Keratinocyte (primary cell): ENCODE results near the gene ALOX15B.
"Not testable (repeated sequence)": the region's sequence is repeated elsewhere in the genome, so short reads cannot be mapped to it uniquely, and the experiment has no call there.

Experiments used
- EZH2 ChIP-seq: IDR thresholded peaks from one replicate; pipeline ENCODE4 v1.6.1; 2012; ENCODE audit warnings: inconsistent platforms, mild to moderate bottlenecking, low read length, moderate library complexity
- TF ChIP-seq, protein P1 (sequence below), 3 experiments: IDR thresholded peaks in 1 of 3; conservative IDR thresholded peaks in 1 of 3; optimal IDR thresholded peaks in 1 of 3; 2 replicates in 2 of 3; 3 replicates in 1 of 3; pipeline versions ENCODE3 to v1.5.1; 2011; ENCODE audit warnings: low read length in 3 of 3, mild to moderate bottlenecking in 3 of 3, moderate library complexity in 2 of 3, control low read depth in 1 of 3, inconsistent platforms in 1 of 3; ENCODE audit not compliant: insufficient read depth in 2 of 3; ENCODE audit errors: extremely low read depth in 1 of 3

DNA sequence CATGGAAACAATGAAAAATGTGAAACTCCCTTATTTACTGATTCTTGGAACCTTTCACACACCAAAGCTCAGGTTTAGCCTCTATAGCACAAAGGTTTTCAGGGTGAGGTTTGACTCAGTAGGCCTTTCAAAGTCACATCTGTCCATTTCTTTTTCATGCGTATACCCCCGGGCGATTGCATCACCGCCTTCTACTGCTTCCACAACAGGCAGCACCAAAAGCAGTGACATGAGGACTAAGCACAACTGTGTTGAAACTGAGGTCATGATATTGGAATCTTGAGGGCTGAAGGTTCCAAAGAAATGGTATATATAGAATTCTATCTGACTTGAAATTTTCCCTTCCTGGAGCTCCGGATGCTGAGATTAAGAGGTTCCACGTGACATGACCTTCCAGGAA, 14.7 kb upstream of the ALOX15B start:
- TF ChIP-seq, protein P1, sequence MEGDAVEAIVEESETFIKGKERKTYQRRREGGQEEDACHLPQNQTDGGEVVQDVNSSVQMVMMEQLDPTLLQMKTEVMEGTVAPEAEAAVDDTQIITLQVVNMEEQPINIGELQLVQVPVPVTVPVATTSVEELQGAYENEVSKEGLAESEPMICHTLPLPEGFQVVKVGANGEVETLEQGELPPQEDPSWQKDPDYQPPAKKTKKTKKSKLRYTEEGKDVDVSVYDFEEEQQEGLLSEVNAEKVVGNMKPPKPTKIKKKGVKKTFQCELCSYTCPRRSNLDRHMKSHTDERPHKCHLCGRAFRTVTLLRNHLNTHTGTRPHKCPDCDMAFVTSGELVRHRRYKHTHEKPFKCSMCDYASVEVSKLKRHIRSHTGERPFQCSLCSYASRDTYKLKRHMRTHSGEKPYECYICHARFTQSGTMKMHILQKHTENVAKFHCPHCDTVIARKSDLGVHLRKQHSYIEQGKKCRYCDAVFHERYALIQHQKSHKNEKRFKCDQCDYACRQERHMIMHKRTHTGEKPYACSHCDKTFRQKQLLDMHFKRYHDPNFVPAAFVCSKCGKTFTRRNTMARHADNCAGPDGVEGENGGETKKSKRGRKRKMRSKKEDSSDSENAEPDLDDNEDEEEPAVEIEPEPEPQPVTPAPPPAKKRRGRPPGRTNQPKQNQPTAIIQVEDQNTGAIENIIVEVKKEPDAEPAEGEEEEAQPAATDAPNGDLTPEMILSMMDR (optimal IDR thresholded peaks at IDR 0.05 in 1 of 3, IDR thresholded peaks at IDR 0.05 in 1 of 3, conservative IDR thresholded peaks at IDR 0.05 in 1 of 3; ENCODE audit: extremely low read depth in 1 of 3, insufficient read depth in 2 of 3, low read length in 3 of 3) = not testable (repeated sequence)
- not testable (repeated sequence) for TF ChIP-seq EZH2
